NCI-H526 (cell line): ENCODE results near the gene C1orf167.
"Not testable (repeated sequence)": the region's sequence is repeated elsewhere in the genome, so short reads cannot be mapped to it uniquely, and the experiment has no call there.

ENCODE experiments used
- DNase-seq, 2 experiments: peaks; one replicate each; lab custom pipeline; 2025; lab: John Stamatoyannopoulos, UW

Gene C1orf167

DNA sequence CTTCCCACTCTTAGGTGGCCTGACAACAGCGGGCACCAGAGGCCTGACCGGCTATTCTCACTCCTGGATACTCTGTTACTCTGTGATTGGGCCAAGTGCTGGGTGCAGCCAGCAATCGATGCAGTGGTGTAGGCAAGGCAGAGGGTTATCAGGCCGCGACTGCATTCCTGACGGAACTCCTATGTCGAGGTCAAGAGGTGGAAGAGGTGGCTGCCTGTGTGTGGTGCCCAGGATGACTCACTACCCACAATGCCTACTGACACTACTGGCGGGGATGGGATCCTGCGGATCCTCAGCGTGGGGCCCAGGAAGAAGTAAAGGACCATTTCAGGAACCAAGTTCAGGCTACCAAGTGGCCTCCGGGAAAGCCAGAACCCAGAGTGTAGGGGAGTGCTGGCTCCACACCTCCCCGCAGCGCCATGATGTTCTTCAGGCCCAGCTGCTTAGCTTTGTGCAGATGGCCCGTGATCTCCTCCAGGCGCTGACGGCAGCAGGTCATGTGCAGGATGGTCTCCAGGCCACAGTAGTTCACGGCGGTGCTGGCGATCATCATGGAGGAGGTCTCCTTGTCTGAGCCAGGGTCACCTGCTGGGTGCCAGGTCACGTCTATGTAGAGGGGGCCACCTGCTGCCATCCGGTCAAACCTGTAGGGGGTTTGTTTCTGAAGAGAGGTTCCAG, 38.9 kb downstream of the C1orf167 start:
- no peak for DNase-seq

DNA sequence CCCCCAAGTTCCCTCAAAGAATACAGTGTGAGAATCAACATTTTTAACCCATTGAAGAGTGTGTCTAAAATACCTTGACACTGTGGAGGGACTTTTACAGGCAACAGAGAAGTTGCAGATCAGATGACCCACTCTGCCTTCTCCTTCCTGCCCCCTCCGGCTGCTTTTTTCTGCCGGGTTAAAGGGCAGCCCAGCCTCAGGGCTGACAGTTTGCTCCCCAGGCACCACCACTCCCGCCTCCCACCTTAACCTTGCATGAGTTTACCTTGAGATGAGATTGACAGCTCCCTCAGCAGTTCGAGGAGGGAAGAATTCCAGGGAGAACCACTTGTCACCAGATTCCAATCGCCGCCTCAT, 40.6 kb downstream of the C1orf167 start:
- DNase-seq = no peak

DNA sequence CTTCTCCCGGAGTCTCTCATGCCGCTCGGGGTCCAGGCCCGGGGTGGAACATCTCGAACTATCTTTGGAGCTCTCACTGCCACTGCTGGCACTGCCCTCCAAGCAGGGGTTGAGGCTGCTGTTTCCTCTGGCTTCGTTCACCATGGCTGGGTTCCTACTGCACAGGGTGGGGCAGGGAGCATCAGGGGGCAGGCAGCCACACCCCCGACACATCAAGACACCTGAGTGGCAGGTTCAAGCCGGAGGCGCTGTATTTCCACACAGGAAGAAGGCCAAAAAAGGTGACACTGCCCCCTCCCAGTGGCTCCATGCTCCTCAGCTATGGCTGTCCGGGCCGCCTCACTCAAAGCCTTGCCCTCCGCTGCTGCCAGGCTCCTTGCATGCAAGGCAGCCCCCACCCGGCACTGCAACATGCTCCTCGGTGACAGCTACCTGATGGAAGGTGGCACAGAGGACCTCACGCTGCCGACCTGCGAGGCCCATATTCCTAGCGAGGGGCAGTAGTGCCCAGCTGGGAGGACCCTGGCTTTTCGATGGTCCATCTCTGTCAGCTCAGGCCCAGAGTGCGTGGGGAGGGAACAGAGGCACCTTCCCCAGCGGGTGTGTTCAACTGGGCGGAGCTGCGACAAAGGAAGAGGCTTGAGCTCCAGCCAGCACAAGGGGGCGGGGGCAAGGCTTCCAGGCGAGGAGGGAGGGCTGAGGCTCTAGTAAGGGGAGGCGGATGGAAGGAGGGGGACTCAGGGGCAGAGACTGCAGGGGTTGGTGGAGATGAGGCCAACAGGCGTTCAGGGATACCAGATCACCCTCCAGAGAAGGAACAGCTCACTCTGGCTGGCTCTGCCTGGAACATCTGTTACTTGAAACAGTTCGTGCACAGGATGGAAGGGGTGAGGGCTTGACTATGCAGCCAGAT, 41.2 kb downstream of the C1orf167 start:
- DNase-seq = peak; percentile 60 to 84

DNA sequence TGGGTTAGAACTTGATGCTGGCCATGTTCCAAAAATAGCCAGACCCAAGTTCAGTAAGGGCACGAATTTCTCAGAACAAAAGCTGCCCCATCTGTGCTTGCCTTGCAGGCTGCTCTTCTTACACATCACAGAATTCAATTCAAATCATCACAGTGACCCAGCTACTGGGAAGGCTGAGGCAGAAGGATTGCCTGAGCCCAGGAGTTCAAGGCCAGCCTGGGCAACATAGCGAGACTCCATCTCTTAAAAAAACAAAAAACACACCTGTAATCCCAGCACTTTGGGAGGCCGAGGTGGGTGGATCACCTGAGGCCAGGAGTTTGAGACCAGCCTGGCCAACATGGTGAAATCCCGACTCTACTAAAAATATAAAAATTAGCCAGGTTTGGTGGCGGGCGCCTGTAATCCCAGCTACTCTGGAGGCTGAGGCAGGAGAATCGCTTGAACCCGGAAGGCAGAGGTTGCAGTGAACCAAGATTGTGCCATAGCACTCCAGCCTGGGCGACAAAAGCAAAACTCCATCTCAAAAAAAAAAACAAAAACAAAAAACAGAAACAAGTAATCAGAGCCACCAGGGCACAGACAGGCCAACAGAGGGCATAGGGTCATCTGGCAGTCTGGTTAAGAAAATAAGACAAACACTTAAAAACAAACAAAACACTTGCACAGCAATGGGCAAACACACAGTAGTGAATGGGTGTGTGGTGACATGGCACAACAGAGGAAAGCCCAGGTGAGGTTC, 42.1 kb downstream of the C1orf167 start:
- not testable (repeated sequence) for DNase-seq

DNA sequence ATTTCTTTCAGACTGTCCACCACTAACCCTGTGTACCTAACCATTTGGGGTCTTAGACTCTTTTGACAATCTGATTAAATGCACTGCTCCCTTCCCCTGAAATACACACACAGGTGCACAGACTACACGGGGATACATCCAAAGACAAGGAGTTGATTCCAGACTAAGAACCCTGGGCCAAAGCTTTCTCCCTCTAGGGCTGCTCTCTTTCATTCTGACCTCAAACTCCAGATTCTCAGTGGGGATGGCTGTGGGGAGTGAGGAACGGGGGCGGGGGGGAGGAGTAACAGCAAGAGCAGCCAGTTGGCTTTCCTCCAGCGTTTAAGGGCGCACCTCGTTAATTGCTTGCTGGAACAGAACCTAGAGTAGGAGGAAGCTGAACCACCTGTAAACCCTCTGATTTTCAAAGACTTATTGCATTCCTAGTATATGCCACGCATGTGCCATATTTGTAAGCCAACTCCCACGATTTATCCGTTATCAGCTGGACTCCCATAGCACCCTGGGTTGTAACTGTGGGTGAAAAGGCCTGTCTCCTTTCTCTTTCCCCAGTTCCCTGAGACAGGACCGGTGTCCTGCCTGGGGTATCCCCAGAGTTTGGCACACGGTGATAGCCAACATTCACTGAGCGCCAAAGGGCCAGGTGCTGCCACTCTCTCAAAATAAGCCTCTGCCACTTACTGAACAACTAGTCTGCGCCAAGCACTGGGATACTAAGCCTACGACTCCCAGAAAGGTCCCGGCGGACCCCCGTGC, 42.9 kb downstream of the C1orf167 start:
- peak in 1 of 2 experiments; percentile 8 for DNase-seq

DNA sequence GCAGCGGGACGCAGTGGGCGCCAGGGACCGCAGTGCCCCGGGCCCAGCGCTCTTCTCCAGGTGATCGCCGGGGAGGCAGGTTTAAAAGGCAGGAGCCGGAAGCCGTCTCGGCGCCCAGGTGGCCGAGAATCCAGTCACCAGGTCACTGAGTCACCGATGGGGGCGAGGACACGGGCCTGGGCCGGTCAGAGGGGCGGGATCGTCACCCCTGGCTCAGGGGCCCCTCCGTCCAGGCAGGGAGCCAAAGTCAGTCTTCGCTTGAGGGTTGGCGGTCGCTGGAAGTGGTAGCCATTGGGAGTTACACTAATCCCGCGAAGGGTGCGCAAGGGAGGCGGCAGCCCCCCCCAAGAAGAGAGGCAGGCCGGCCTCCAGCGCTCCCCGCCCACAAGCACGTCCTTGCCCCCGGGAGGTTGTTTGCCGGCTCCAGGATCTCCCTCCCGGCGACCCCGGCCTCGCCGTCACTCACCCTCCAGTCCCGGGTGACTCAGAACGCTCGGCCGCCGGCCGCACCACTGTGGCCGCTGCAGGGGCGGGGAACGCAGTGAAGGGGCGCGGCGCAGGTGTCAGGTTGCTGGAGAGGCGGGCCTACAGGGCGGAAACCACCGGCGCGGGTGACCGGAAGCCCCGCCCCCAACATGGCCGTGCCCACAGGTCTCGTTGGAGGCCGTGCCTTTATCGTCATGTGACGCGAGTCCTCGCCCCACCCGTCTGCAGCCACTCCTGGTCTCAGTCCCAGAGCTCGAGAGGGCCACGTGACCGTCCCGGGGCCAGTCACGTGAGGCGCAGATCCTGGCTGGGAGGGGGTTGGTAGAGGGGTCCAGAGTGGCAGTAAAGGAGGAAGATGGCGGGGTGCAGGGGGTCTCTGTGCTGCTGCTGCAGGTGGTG, 43.7 kb downstream of the C1orf167 start, which contains the start of the genes CLCN6 and MTHFR:
CLCN6 (plus strand) TSS at position 770 of the 885 bp plus-strand sequence; CDS start at position 842, 72 bp downstream.
MTHFR (minus strand) TSS at position 543 of the 885 bp plus-strand sequence. CDS start 2,848 bp downstream, outside the sequence.
- DNase-seq = peak; percentile 93 to 98

DNA sequence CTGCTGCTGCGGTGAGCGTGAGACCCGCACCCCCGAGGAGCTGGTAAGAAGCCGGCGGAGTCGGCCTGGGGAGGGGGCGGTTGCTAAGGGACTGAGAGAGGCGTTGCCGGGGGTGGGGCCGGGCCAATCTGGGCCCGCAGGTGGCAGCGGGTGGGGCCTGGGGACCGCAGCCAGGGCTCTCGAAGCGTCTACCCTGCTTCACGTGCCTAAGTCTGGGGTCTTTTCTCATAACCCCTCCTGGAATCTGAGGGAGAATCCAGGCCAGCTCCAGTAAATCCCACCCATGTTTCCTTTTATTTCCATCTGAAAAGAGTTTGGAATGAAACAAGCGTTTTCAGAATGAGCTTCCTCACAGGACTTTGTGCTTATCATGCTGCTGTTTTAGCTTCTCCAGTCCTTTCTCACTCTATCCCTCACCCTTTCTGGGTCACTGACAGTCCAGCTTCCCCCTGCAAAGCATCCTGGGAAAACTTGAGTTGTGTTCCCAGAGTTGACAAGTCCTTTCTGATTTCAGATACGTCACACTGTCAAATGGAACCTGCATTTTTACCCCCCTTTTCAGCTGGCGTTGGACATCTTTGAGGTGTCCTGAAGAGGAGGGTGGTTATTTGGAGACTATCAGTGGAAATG, 44.4 kb downstream of the C1orf167 start:
- no peak for DNase-seq

DNA sequence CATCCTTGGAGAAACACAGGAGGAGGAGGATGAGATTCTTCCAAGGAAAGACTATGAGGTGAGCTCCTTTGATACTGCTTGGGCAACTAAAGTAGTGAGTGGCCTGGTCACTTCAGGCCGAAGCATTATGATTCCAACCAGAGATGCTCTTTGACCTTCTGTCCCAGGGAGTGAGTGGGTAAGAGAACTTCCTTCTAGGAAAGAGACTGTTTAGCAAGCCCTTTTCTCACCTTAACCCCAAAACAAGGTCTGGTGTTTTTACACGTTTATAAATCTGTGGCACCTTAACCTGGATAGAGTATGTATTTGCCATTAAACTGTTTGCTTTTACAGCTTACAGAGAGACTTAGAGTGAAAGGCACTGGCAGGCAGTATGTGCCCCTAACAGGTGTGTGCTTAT, 45.1 kb downstream of the C1orf167 start:
- no peak for DNase-seq

DNA sequence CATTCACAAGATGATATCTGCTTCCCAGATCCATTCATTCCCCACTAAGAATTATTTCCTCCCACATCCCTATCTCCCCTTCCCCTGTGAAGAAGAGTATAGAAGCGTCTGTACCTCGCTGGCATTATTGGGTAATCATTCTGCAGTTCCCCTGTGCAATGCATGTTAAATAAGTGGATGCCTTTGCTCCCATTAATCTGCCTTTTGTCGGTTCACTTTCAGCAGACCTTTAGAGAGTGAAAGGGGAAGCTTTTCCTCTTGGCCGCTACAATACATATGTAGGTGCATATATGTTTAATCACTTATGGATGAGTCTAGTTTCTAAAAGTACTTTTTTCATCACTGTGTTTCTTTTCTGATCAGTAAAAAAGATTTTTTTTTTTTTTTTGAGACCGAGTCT, 51.0 kb downstream of the C1orf167 start:
- DNase-seq = no peak

DNA sequence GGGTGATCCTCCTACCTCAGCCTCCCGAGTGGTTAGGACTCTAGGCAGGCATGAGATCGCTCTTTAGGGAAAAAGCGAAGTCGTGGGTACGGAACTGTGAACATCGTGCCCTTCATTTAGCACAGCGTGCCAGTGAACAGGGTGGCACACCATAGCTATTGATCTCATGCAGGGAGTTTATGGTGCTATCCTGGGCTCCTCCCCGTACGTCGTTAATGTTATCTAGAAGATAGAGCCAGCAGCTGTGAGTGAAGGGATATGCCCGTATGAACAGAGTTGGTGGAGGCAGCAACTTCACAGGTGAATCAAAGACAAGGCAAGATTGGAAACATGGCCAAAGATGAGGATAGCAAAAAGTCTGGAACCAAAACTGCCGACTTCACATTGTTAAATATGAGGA, 55.2 kb downstream of the C1orf167 start:
- DNase-seq = no peak

DNA sequence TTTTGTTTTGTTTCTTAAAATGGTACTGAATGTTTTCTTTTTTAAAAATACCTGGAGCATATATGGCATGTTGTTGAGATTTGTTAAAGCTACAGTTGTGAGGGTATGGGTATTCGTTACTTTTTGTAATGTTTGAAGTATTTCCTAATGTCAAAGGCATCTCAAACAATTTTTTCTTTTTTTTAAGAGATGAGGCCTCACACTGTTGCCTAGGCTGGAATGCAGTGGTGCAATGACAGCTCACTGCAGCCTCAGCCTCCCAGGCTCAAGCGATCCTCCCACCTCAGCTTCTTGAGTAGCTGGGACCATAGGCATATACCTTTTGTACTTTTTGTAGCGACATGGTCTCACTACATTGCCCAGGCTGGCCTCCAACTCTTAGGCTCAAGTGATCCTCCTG, 60.1 kb downstream of the C1orf167 start:
- no peak for DNase-seq

DNA sequence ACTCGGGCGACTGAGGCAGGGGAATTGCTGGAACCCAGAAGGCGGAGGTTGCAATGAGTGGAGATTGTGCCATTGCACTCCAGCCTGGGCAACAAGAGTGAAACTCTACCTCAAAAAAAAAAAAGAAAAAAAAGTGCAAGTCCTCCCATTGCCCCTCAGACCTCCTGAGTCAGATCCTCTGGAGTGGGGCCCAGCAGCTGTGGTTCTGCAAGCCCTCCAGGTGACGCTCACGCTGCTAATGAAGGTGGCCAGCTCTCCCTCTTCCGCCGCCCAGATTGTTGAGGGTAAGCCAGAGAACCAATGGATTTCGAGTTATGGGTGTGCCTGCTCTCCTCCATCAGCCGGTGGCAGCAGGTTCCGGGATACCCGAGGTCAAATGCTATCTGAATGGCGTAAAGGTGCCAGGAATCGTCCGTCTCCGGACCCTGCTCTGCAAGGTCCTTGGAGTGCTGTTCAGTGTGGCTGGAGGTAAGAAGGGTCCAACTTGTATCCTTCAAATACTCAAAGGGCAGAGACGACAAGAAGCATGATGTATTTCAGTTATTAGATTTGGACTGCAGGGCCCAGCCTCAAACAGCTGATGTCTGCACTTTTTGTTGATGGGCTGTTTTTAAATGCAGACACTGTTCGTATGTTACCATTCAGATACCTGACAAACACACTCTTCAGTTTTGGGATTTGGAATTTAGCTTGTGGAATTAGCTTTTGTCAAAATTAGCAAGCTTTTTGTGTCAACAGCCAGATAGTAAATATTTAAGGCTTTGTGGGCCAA, 61.6 kb downstream of the C1orf167 start:
- DNase-seq = no peak

DNA sequence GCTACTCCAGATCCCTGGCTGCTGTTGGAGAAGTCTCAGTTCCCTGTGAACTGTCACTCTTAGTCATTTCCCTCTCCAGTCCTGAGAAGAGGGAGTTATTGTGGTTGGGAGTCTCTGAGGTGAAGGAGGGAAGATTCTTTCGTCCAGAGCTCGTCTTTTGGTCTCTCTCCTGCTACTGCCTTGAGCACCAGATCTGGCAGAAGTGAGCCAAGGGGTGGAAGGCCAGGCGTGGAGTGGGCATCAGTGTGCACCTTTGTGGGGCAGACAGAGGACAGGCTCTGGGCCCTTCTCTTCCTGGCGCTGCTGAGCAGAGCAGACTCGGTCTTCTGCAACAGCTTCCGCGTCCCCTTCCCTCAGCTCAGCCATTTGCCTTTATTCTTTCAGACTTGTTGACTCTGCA, 63.1 kb downstream of the C1orf167 start:
- DNase-seq = no peak

DNA sequence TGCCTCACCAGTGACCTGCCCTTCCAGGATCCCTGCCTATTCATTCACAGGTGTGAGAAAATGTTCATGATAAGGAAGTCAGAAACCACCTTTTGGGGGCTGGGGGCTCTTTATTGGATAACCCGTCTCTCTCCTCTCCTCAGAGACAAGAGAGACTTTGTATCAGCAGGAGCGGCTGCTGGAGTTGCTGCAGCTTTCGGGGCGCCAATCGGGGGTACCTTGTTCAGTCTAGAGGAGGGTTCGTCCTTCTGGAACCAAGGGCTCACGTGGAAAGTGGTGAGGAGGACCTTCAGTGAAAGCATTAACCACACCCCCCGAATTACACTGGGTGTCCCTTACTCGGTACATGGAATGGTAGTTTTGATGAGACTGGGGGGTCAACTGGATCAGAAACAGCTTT, 65.0 kb downstream of the C1orf167 start:
- DNase-seq = no peak

DNA sequence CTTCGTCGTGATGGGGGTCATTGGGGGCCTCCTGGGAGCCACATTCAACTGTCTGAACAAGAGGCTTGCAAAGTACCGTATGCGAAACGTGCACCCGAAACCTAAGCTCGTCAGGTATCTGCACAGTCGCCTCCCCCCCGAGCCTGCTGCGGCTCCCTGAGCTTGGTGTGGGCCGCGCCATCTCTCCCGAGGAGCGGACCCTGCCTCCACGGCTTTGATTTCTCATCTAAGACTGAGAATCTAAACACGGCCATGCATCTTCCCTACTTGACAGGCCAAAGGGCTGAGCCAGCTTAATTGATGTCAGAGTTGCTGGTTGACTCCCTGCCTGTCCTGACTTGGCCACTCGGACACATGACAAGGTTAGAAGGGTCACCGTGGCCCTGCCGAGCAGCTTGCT, 66.5 kb downstream of the C1orf167 start:
- no peak for DNase-seq

DNA sequence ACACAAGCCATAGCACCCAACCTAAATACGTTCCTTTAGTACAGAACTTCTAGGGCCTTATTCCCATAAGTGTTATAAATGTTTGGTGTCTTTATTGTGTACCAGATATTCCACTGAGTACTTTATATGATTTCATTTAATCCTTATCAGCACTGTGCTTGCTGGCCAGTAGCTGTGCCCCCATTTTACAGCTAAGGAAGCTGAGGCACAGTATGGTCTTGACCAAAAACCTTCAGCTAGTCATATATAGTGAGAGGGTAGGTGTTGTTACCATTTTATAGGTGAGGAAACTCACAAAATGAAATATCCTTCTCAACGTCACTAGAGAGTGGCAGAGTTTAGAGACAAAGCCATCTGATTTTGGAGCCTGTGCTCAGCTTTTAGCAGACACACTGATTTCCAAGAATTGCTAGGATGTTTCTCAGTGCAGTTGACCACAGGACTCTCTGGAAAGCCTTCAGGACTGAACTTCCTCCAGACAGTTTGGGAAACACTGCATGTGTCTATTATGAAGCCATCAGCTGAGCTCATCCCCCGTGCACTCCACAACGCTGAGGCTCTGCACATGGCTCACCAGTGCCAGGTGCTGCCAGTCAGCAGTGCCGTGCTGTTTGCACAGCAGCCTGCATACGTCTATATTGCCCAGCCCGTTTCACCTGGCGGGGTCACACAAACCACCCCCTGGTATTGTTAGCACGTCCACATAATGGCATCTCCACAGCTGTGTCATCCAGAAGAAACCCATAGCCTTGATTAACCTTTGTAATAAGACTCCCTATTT, 70.1 kb downstream of the C1orf167 start:
- DNase-seq = peak; percentile 19 to 58

DNA sequence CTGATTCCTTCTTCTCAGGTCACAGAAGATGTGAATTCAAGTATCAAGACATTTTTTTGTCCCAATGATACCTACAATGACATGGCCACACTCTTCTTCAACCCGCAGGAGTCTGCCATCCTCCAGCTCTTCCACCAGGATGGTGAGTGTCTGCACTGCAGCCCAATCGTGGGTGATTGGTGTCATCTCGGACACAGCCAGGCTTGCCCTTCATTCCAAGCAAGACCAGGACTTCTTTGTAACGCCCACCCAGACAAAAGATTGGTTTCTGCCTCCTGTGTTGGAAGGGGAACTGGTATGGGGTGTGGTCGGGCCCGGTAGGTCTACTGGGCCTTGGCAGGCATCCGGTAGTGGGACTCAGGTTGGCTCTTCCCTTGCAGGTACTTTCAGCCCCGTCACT, 71.5 kb downstream of the C1orf167 start:
- no peak for DNase-seq

DNA sequence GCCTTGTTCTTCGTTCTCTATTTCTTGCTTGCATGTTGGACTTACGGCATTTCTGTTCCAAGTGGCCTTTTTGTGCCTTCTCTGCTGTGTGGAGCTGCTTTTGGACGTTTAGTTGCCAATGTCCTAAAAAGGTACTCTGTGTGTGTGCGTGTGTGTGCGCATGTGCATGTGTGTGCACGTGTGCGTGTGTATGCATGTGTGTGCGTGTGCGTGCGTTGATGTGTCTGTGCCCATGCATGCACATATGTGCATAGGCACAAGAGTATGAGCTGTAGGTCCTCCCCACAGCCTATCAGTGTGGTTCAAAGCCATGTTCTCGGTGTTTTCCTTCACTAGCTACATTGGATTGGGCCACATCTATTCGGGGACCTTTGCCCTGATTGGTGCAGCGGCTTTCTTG, 71.9 kb downstream of the C1orf167 start:
- DNase-seq = no peak
